ENCODE results near the gene AK4. TPM values are rescaled to one million over a fixed set of nuclear protein-coding genes. Genes with fewer than 3 reads are reported as not detected.

The AK4 gene
- total RNA-seq, 1 donor from 2014 or later: 18.9 TPM

DNA sequence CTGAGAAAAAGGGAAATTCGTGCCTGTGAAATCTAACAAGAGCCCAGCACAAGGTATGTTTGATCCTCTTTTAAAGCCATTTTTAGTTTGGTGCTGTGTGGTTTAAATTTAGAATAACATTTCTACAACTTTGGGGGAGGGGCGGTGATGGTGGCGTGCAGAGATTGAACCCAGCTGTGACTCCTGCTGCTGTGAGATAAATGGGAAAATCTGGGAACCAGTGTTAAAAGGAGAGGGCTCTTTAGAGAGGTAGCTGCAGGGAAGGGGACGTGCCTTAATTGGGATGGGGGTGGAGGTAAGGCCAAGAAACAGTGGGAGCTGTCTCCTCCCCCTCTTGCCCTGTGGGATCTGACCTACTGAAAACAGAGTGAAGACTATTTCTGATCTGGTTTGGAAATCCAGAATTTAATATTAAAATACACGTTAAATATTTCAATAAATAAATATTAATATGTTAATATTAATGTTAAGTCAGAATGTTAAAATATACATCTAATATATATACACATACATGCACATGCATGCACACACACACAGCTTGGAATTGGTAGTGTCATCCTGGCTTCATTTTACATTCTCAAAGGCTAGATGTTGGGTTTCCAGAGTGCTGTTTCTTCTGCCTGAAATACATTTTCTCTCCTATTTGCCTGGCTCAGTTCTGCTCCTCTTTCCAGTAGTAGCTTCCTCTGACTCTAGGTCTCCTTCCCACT, 131.2 kb downstream of the AK4 start:
- no peak for DNase-seq

Small RNA genes within 50 kb of the gene (small RNA-seq; reads per million reads assigned to genes)
- not detected for gene RPS29P7 (ENCODE audit: low replicate concordance)

Other genes starting within 250 kb of the AK4 start
- 74.3 TPM for gene JAK1, start 181.7 kb upstream of the AK4 start, total RNA-seq
- gene DNAJC6, start 161.3 kb downstream of the AK4 start, total RNA-seq: 7.7 TPM